GM06990 (cell line): ENCODE data around the gene TPM2.

Experiments used
- DNase-seq: peaks from one replicate; pipeline ENCODE4 v3.0.0-alpha.2; 2011; ENCODE audit not compliant: insufficient read length; ENCODE audit errors: extremely low read depth
- H3K27me3 ChIP-seq: replicated peaks from 2 replicates; pipeline ENCODE4 v1.6.0; 2011; ENCODE audit warnings: low read length; ENCODE audit not compliant: control insufficient read depth, insufficient read depth
- H3K36me3 ChIP-seq: 2 replicates; pipeline ENCODE4 v1.5.1; 2011; ENCODE audit warnings: low read length; ENCODE audit not compliant: control insufficient read depth, insufficient read depth
- H3K4me3 ChIP-seq: replicated peaks from 2 replicates; pipeline ENCODE4 v1.5.1; 2011; ENCODE audit warnings: low read depth, mild to moderate bottlenecking, control low read depth, low read length
- CTCF ChIP-seq: IDR thresholded peaks from 2 replicates; pipeline ENCODE4 v1.5.1; 2011; ENCODE audit warnings: low read length, control low read depth, mild to moderate bottlenecking, inconsistent platforms; ENCODE audit not compliant: insufficient read depth, poor library complexity, severe bottlenecking

TPM2 gene

GRCh38 chr9:35667939-35668338, 21.8 kb downstream of the TPM2 start:
- no peak overlapping the region for H3K4me3 ChIP-seq
- TF ChIP-seq CTCF = no peak
- DNase-seq = no peak
- no peaks in the 10 kb centered on the region for H3K27me3 ChIP-seq
- no peaks in the 10 kb centered on the region; the same call in 1 of the 2 replicates for H3K36me3 ChIP-seq

DNA sequence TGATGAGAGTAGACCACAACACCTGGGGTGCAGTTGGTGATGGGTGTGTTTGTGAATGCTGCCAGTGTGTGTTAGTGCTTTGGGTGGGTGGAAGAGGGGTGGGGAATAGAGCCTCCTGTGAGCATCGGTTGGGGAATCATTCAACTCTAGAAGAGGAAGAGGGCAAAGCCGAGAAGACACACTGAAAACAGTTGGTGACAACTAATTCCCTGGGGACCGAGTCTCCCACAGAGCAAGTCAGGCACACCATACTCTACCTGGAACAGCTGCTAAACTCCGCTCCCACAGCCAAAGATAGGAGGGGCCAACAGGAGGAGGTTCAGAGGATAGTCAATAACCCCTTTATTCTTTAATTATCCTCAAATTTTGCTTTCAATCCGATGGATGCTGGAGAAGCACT, 23.2 kb downstream of the TPM2 start:
- no peak for TF ChIP-seq CTCF
- DNase-seq = no peak

GRCh38 chr9:35666045-35666444, 23.7 kb downstream of the TPM2 start:
- Histone ChIP-seq H3K4me3 (no peak overlapping the region; the same call in 1 of the 2 replicates), H3K36me3 (peaks cover 4% of the 10 kb centered on the region), H3K27me3 (no peaks in the 10 kb centered on the region)
- no peak for DNase-seq
- no peak for TF ChIP-seq CTCF

More for the DNA sequence above, 23.2 kb downstream of the TPM2 start:
- peaks cover 3% of the 10 kb centered on the region; the same call in 1 of the 2 replicates for H3K36me3 ChIP-seq
- H3K27me3 ChIP-seq = no peaks in the 10 kb centered on the region
- no peak overlapping the region for H3K4me3 ChIP-seq

DNA sequence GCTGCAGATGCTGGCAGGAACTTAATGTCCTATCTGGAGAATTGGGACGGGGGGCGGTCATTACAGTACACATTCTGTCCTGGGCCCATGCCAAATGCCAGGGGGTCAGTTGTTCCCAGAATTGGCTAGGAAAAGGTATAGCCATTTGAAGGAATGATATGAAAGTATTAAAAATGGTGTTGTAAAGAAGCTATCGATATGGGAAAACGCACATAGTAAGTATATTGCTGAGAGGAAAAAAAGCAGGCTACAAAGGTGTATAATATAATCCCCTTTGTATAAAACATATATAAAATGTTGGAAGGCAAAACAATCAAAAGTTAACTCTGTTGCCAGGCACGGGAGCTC, 24.3 kb downstream of the TPM2 start:
- no peak for TF ChIP-seq CTCF
- H3K27me3 ChIP-seq = no peaks in the 10 kb centered on the region
- H3K4me3 ChIP-seq = peak overlapping the region; percentile 65
- peaks cover 9% of the 10 kb centered on the region for H3K36me3 ChIP-seq
- no peak for DNase-seq

GRCh38 chr9:35664531-35665470, 24.9 kb downstream of the TPM2 start, which contains the start of gene ARHGEF39:
TSS of gene ARHGEF39 (minus strand) at chr9:35665195. CDS start at chr9:35665169, 26 bp downstream.
- peaks cover 12% of the 10 kb centered on the region for H3K36me3 ChIP-seq
- peak within 1 kb of the TSS; percentile 65 for H3K4me3 ChIP-seq
- TF ChIP-seq CTCF = peak; percentile 34
- DNase-seq = peak; percentile 90
- no peaks in the 10 kb centered on the region for H3K27me3 ChIP-seq
